HEK293 (cell line): ENCODE data around the gene HGFAC.

Experiments used
- GFI1B ChIP-seq: fragments of 450-650 bp; formaldehyde crosslinking; IDR thresholded peaks from 2 replicates; pipeline ENCODE4 v1.5.1; 2016; ENCODE audit warnings: missing biosample characterization, missing genetic modification characterization
- SCRT1 ChIP-seq: fragments of 450-650 bp; formaldehyde crosslinking; IDR thresholded peaks from 2 replicates; pipeline ENCODE4 v1.5.1; 2016; ENCODE audit warnings: missing biosample characterization, missing genetic modification characterization, borderline replicate concordance
- ZNF155 ChIP-seq: fragments of 450-650 bp; formaldehyde crosslinking; IDR thresholded peaks from 2 replicates; pipeline ENCODE4 v1.5.1; 2016; ENCODE audit warnings: missing biosample characterization, missing genetic modification characterization
- ZNF214 ChIP-seq: fragments of 450-650 bp; formaldehyde crosslinking; IDR thresholded peaks from 2 replicates; pipeline ENCODE4 v1.5.1; 2017; ENCODE audit warnings: missing biosample characterization, mild to moderate bottlenecking, missing genetic modification characterization, borderline replicate concordance
- ZNF510 ChIP-seq: fragments of 450-650 bp; formaldehyde crosslinking; IDR thresholded peaks from 2 replicates; pipeline ENCODE4 v1.5.1; 2018; ENCODE audit warnings: mild to moderate bottlenecking, missing genetic modification characterization, missing biosample characterization; ENCODE audit not compliant: insufficient replicate concordance
- ZNF529 ChIP-seq: fragments of 450-650 bp; formaldehyde crosslinking; IDR thresholded peaks from 2 replicates; pipeline ENCODE4 v1.5.1; 2017; ENCODE audit warnings: missing genetic modification characterization, missing biosample characterization; ENCODE audit not compliant: insufficient replicate concordance
- ZSCAN30 ChIP-seq: fragments of 450-650 bp; IDR thresholded peaks from 2 replicates; pipeline ENCODE4 v1.5.1; 2018; ENCODE audit warnings: missing biosample characterization, mild to moderate bottlenecking, missing genetic modification characterization, moderate library complexity
- TF ChIP-seq, protein P1 (sequence below): fragments of 450-650 bp; formaldehyde crosslinking; IDR thresholded peaks from 2 replicates; pipeline ENCODE4 v1.5.1; 2016; ENCODE audit warnings: missing biosample characterization, missing genetic modification characterization, low read depth
- TF ChIP-seq, protein P2 (sequence below): fragments of 450-650 bp; formaldehyde crosslinking; IDR thresholded peaks from 2 replicates; pipeline ENCODE4 v1.5.1; 2016; ENCODE audit warnings: missing biosample characterization, missing genetic modification characterization
- TF ChIP-seq, protein P3 (sequence below): fragments of 450-650 bp; formaldehyde crosslinking; IDR thresholded peaks from 2 replicates; pipeline ENCODE4 v1.5.1; 2016; ENCODE audit warnings: missing biosample characterization, missing genetic modification characterization

DNA sequence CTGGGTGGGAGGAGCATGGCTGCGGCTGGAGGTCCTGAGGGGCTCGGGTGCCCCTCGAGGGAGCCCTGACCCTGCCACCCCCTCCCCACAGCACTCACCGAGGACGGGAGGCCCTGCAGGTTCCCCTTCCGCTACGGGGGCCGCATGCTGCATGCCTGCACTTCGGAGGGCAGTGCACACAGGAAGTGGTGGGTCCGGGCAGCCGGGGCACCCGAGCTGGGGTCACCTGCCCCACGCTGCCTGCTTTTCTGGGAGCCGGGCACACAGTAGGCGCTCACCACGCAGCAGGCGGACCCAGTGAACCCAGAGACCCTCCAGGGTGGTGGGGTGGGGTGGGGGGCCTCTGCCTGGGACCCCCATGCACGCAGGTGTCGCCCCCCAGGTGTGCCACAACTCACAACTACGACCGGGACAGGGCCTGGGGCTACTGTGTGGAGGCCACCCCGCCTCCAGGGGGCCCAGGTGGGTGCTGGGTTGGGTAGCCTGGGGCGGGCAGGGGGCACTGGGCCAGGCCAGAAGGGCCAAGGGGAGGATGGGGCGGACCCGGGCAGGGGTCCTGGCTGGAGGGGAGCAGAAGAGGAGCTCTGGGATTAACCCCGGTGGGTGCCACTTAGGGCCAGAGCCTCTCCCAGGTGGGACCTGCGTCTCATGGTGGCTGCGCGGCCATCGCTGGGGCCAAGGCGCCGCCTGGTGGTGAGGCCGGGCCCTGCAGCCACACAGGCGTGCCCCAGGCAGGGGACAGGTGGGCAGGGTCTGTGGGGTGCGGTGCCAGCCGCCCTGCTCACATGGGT is 1.4 kb downstream of the HGFAC start:
- TF ChIP-seq, protein P1, sequence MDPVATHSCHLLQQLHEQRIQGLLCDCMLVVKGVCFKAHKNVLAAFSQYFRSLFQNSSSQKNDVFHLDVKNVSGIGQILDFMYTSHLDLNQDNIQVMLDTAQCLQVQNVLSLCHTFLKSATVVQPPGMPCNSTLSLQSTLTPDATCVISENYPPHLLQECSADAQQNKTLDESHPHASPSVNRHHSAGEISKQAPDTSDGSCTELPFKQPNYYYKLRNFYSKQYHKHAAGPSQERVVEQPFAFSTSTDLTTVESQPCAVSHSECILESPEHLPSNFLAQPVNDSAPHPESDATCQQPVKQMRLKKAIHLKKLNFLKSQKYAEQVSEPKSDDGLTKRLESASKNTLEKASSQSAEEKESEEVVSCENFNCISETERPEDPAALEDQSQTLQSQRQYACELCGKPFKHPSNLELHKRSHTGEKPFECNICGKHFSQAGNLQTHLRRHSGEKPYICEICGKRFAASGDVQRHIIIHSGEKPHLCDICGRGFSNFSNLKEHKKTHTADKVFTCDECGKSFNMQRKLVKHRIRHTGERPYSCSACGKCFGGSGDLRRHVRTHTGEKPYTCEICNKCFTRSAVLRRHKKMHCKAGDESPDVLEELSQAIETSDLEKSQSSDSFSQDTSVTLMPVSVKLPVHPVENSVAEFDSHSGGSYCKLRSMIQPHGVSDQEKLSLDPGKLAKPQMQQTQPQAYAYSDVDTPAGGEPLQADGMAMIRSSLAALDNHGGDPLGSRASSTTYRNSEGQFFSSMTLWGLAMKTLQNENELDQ (tag by site-specific recombination): no peak
- TF ChIP-seq, protein P2, sequence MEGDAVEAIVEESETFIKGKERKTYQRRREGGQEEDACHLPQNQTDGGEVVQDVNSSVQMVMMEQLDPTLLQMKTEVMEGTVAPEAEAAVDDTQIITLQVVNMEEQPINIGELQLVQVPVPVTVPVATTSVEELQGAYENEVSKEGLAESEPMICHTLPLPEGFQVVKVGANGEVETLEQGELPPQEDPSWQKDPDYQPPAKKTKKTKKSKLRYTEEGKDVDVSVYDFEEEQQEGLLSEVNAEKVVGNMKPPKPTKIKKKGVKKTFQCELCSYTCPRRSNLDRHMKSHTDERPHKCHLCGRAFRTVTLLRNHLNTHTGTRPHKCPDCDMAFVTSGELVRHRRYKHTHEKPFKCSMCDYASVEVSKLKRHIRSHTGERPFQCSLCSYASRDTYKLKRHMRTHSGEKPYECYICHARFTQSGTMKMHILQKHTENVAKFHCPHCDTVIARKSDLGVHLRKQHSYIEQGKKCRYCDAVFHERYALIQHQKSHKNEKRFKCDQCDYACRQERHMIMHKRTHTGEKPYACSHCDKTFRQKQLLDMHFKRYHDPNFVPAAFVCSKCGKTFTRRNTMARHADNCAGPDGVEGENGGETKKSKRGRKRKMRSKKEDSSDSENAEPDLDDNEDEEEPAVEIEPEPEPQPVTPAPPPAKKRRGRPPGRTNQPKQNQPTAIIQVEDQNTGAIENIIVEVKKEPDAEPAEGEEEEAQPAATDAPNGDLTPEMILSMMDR (tag by site-specific recombination): peak; percentile 93
- TF ChIP-seq ZNF155 (tag by site-specific recombination) (no peak), ZNF529 (tag by site-specific recombination) (no peak), ZNF214 (tag by site-specific recombination) (no peak), ZNF510 (tag by site-specific recombination) (no peak), GFI1B (no peak), SCRT1 (tag by site-specific recombination) (no peak), ZSCAN30 (tag by site-specific recombination) (no peak)
- TF ChIP-seq, protein P3, sequence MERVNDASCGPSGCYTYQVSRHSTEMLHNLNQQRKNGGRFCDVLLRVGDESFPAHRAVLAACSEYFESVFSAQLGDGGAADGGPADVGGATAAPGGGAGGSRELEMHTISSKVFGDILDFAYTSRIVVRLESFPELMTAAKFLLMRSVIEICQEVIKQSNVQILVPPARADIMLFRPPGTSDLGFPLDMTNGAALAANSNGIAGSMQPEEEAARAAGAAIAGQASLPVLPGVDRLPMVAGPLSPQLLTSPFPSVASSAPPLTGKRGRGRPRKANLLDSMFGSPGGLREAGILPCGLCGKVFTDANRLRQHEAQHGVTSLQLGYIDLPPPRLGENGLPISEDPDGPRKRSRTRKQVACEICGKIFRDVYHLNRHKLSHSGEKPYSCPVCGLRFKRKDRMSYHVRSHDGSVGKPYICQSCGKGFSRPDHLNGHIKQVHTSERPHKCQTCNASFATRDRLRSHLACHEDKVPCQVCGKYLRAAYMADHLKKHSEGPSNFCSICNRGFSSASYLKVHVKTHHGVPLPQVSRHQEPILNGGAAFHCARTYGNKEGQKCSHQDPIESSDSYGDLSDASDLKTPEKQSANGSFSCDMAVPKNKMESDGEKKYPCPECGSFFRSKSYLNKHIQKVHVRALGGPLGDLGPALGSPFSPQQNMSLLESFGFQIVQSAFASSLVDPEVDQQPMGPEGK: peak; percentile 67
